HG03520 (cell line): ENCODE data around the gene CTNNBL1.
"Not testable (repeated sequence)": the region's sequence is repeated elsewhere in the genome, so short reads cannot be mapped to it uniquely, and the experiment has no call there.

Source experiments
- ATAC-seq: cut with Tn5 transposase; IDR thresholded peaks from one replicate; pipeline ENCODE4 v1.9.1; 2021; ENCODE audit warnings: mild to moderate bottlenecking, moderate library complexity; ENCODE audit not compliant: unreplicated experiment

Gene CTNNBL1

DNA sequence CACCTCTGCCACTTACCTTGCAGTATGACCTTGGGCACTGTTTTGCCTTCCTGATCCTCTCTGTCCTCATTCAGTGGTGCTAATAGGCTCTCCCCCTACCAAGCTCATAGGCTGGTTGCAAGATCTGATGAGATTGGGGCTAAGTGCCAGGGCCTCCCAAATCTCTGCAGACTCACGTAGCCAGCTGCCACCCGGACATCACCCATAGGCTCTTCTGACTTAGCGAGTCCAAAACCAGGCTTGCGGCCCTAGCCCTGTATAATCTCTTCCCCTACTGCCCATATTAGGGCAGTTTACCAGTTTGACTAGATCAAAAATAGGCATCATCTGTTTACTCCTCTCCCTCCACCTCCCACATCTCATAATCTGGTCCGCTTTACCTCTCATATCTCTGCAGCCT, 154.9 kb downstream of the CTNNBL1 start:
- no peak for ATAC-seq

DNA sequence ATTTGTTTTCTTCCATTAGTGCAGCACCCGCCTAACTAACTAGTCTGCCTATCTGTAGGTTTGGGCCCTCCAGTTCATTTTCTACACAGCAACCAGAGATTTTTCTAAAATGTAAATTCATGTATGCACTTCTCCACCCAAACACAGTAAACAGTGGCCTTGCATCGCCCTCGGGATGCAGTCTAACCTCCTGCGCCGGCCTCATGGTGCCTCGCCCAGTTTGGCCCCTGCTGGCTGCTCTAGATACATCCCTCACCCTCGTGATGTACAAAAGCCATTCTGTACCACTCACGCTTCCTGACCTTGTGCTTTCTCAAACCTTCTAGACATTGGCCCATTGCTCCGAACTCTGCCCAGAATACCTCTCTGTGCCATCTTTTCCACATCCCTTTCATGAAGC, 155.3 kb downstream of the CTNNBL1 start:
- no peak for ATAC-seq

DNA sequence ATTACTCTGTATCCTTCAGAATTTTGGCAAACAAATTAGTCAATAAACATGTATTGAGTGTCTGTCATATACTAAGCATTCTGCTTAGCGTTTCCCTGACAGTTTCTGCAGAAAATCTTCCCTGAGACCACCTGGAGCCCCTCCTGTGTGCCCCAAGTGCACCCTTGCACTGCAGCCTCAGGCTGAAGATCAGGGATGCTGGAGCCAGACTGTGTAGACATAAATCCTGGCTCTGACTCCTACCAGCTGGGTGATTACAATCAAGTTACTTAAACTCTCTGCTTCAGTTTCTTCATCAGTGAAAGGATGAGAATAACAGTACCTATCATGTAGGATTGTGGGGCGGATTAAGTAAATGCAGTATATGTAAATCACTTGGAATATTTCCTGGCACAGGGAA, 155.7 kb downstream of the CTNNBL1 start:
- ATAC-seq = no peak

DNA sequence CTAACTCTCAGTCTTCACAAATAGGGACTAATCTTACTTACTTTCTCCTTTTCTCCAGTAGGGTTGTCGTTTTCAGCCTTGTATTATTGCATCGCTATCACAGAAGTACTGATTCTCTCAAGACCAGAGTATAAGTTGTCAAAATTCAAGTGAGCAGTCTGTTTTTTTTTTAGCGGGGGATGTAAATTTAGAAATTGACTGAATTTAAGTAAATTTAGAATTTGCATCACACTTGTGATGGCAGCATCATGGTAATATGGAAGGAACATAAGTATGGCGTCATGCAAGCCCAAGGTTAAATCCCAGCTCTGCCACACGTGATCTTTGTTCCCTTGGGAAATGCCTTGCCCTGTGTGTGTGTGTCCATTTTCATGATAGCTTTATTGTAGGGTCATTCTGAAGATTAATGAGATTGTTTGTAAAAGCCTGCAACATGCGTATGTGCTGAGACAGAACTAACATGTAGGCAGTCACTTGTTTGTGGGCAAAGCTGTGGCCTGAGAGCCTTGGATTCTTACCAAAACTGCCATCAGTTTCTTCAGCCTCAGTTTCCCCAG, 156.3 kb downstream of the CTNNBL1 start:
- no peak for ATAC-seq

DNA sequence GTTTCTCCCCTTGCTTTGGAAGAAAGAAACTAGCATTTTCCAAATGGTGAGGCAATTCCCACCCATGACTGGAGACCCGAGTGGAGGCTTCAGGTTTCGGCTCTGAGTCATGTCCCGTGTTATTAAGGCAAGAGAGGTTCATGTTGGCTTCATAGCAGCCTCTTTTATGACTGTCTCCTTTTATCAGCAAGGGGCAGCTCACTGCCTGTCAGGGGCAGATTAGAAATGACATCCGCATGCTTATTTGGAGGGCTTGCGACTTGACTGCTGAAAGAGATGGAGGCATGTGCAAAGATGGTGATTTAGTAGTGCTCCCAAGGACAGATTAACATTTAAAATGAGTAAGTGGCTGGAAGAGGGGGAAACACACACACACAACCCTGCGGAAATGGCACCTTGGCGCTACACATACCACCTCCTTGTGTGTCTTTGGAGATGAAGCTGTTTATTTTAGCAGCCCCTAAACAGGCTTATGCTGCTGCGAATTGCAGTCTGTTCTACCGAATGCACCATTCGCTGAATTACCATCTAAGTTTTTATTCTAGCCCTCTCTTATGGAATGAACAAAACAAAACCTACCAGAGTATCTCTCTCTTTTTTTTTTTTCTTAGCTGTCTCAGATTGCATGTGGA, 157.0 kb downstream of the CTNNBL1 start:
- no peak for ATAC-seq

DNA sequence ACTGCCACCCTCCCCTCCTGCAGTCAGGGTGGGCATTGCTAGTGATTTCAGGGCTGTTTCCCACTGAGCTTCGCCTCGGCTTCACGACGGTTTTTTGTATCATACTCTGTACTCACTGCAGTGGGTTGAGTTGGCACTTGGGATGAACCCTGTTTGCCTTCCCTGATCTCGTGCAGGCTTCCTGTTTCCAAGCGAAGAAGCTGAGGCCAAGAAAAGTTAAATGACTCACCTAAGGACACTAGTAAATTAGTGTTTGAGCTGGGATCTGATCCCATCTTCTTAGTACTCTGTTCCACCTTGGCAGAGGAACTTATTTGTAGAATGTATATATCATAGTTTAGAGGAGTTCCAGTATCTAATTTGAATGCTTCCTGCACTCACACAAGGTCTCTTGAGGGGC, 158.8 kb downstream of the CTNNBL1 start:
- no peak for ATAC-seq

DNA sequence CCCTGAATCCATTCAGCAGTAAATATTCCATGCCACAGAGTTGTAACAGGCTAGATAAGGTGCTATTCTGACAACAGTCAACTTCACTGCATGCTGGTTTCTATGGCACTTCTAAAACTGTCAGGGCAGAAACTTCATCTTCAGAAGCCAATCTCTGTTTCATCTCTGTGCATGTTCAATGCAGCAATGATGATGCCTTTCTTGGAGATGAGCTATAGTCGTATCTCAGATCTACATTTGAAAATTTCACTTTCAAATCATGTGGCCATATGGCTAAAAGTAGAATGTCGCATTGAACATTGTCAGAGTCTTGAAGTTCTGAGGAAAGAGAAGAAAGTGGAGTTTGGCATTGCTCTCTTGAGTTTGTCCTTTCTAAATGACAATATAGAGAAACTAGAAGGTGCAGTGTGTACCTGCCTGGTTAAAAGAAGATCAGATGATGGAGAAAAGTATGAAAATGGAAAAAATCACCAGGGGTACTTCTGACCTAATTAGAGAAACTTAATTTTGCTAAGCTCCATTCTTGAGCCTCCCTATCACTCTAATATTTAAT, 160.1 kb downstream of the CTNNBL1 start:
- ATAC-seq = peak; percentile 69

DNA sequence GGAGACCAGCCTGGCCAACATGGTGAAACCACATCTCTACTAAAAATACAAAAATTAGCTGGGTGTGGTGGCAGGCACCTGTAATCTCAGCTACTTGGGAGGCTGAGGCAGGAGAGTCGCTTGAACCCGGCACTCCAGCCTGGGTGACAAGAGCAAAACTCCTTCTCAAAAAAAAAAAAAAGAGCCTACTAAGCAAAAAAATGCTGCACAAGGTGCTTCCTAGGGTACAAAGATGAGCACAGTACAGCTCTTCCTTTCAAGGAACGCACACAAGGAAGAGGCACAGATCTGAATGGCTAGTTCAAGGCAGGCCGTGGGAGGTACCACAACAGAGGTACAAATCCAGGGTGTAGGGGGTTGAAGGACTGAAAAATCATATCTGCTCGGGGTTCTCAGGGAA, 162.2 kb downstream of the CTNNBL1 start:
- not testable (repeated sequence) for ATAC-seq

DNA sequence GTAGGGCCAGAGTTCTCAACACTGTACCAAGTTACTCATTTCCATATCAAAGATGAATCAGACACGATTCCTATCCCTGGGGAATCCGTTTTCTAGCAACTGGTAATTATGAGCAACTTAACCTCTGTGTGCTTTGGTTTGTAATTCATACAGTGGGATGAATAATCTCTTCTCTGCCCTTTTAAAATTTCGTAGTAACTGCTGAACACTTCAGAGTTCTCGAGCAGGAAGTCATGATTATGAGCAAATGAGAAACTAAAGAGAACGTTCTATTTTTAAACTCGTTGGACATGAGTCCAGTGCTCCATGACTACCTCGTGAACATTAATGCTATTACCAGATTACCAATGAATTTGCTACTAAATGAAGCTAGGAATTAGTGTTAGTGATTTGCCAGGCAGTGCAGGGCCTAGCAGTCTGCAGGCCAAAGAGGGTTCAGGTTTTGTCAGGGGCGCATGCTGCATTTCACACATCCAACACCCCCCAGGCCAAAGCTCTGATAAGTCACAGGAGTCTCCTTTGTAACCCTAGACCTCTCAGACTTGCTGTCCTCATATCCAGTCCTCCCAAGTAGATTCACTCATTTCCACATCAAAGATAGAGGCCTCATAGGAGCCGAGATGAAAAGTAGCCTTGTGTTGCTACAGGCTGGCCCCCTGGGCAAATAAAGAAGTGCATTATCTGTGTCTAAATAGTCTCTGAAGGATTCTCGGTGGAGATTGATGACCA, 163.3 kb downstream of the CTNNBL1 start:
- ATAC-seq = no peak

DNA sequence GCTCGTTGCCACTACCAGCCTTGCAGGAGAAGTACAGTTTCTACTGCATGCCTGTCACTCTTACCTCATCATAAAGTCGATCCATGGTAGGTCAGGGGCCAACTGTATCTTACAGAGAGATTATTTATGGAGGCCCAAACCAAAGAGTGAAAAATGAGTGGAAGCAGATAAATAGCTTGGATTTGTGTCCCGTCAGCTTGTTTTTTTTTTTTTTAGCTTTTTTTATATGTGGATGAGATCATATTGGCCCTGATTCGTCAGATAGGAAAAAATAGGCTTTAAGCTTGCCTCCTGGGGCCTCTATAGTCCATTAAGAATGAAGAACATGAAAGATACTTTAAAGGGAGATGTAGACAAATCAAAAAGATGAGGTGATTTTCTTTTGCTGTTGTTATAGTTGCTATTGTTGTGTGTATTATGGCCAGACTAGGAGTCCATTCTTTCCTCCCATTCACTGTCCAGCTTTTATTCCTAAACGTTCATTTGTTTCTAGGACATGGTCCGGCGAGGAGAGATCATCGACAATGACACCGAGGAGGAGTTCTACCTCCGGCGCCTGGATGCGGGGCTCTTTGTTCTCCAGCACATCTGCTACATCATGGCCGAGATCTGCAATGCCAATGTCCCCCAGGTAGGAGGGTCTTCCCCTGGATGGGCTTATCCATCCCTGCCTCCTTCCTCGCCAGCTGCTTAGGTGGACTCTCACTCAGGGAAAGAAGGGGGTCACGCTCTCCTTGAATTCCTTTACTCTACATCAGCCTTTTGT, 165.8 kb downstream of the CTNNBL1 start:
- no peak for ATAC-seq

DNA sequence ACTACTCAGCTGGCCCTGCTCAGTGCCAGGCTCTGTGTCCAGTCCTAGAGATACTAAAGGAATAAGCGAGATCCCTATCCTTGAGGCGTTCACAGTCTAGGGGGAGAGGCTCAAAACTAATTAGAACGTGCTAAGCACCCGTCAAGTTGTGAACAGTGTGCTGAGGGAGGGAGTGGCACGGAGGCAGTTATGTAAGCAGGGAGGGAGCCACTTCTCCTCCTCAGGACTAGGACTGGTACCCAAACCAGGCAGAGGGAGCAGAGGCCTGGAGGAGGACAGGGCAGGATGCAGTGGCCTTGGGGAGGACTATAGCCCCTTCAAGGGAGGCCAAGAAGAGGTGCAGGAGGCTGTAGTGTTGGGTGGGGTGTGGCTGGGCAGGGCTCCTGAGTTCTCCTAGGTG, 169.5 kb downstream of the CTNNBL1 start:
- ATAC-seq = no peak

DNA sequence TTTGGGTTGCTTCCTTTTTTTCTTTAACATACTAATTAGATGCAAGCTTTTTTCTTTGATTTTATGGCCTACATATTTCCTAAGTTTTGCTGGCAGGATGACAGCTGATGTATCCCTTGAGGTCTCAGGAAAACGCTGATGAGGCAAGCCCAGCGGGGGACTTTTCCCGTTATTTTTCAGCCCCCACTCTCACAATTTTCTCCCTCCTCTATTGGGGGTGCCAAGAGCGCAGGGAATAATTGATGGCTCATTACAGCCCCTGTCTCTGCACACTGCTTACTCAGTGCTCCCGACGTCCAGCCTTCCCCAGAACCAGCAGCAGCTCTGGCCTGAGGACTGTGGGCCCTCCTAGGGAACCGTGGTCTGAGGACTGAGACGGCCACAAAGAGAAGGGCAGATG, 170.5 kb downstream of the CTNNBL1 start:
- ATAC-seq = no peak

DNA sequence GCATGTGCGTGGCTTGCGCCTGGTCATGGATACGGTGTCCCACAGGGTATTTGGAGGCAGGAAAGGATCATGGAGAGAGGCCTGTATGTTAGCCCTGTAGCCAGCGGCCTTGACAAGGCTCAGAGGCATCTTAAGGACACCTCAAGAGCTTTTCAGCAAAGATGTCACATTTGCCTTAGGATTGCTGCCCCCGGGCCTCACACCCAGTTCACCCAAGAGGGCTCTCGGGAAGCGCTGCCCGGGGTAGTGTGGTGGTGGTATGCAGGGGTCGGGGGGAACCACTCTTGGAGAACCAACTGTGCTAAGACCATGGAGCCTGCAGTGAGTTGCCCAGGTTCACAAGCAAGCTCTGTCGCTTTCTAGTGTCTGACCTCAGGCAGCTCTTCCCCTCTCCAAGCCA, 172.2 kb downstream of the CTNNBL1 start:
- ATAC-seq = no peak

DNA sequence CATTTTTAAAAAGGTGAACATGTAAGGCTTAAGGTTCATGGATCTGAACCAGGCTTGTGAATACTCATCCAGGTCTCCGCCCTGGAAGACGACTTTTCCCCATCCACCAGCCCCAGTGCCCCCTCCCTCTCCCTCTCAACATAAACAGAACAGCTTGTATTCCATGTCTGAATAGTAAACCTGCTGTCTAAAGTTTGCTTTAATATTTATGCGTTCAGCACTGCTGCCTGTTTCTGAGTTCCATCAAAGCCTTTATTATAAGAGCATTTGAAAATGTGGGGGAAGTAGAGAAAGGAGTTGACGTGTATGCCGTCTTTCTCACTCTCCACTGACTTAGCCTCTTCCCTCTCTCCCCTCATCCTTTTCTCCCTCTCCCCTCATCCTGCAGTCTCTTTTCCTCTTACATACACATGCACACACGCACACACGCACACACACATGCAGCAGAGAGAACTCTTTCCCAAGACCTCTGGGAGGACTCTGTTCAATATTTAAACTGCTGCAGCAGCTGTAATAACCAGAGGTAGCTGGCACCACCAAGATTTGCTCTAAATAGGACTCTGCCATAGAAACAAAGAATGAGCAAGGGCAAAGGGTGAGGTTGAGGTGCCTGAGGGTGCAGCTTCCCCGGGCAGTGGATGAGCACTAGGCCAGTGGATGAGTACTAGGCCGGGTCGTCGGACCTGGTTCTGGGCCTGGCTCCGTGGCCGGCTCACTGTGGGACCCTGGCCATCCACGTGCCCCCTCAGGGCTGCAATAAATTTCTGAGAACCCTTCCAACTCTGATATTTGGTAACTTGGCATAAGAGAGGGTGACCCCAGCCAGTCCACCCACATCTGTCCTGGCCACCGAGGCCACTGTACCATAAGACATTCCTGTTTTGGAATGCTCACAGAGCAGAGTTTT, 173.7 kb downstream of the CTNNBL1 start:
- no peak for ATAC-seq

DNA sequence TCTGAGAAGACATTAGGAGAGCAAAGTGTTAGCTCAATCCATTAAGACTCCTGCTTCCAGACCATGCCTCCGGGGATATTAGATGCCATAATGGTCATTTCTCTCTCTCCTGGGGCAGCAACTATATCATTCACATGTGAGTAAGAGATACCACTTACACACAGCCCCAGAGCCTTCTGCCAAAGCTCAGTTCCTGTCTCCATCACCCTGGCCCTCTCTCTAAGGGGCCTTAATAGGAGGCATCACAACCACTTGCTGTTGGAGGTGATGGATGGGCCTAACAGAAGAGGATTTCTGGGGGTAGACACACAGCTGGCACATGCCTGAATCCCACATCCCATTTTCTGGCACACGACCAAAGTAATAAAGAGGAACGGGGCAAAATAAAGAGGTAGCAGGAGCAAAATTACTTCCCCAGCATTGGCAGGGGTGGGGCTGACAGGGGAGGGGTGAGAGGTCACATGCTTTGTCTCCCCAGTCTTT, 175.1 kb downstream of the CTNNBL1 start:
- no peak for ATAC-seq

DNA sequence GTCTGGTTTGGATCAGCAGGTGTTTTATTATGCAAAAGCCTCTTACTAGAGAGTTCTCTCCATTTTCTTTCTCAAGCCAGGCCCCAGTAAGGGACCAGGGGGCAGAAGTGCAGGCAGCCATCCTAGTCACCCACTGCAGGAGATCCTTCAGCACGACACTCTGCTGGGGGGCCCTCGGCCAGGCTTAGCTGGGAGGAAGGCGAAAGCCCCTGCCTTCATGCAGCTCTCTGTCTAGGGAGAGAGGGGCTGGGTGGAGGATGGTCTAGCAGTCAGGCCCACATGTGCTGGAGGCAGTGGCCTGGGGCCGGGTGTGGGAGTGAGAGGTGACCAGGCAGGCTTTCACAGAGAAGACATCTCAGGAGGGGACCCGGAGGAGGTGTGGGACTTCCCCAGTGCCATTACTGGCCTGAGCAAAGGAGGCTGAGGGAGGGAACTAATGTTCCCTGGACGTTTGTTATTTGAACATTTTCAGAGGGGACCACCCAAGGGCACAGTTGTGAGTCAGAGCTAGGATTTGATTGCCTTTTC, 175.6 kb downstream of the CTNNBL1 start:
- no peak for ATAC-seq

DNA sequence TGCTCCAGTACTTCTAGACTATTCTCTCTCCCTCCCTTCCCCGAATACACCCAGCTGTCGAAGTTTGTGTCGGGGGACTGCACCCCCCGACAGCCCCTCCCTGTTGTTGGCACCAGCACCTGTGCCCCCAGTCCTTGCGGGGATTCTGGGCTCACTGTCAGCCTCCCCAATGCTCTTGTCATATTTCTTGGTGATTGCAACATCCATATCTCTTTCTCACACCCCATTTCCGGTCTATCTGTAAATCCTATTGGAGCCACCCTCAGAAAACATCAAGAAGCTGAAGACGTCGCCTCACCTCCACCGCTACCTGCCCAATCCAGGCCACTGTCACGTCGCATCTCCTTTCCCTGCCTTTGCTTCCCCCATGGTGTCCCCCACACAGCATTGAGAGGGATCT, 176.5 kb downstream of the CTNNBL1 start:
- ATAC-seq = no peak

DNA sequence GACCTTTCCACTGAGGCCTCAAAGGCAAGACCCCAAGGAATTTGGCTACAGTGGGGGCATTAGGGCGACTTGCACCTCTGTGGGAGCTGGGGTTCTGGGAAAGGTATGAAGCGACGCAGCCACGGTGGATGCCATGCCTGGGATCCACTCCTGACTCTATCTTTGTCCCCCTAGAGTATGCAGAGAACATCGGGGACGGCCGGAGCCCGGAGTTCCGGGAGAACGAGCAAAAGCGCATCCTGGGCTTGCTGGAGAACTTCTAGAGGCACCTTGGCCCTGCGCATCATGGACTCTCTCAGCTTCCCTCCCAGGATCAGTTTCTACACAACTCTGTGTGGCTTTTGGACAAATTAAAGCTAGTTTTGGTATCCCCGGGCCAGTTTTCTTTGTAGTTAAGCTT, 177.9 kb downstream of the CTNNBL1 start:
- no peak for ATAC-seq

DNA sequence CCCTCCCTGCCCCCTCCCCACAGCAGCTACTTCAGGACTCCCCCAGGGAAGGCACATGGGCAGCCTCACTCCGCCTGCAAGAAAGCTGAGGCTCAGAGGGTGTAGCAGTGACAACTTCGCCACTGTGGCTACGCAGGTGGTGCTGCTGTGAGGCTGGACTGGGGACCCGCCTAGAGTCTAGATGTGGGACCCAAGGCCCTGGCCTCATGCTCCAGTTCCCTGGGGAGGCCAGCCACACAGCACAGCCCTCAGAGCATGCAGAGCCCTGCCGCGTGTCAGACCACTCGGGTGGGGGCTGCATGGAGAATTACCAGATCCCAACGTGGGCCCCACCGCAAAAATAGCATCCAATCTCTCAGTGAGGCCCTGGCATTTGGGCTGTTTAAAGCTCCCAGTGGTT, 178.3 kb downstream of the CTNNBL1 start:
- no peak for ATAC-seq

DNA sequence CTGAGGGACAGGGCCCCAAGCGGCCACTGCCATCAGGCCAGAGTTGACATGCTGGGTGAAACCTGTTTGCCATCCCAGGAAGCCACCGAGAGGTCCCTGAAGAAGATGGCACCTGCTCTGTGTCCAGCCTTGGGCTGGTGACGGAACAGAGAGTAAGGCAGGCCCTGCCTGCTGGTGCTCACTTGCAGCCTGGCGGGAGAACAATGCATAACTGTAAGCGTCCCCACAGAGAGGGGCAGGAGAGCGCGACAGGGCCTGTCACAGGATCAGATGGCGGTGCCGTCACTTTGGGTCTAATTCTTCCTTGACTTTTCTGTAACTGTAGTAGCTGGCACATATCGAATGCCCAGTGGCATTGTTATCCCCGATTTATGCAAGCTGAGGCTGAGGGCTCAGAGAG, 180.1 kb downstream of the CTNNBL1 start:
- ATAC-seq = no peak
